ENCODE results near the gene TSPAN18.

Gene TSPAN18

GRCh38 chr11:44941259-44942021 is 214.7 kb downstream of the TSPAN18 start:
- no peaks in the 10 kb centered on the region for H3K9me2 ChIP-seq (replicated peaks; ENCODE audit: low read depth, low read length)
- H3F3A ChIP-seq (ENCODE audit: low read depth), result no peaks in the 10 kb centered on the region
- H3K9ac ChIP-seq (ENCODE audit: low read depth, low read length, poor library complexity, severe bottlenecking), result no peak overlapping the region
- H3K27me3 ChIP-seq (ENCODE audit: insufficient read depth, low read length, poor library complexity, severe bottlenecking), result no peaks in the 10 kb centered on the region
- no peak overlapping the region for H3K4me2 ChIP-seq (ENCODE audit: low read depth, low read length, poor library complexity, severe bottlenecking)
- no peaks in the 10 kb centered on the region for H3K36me3 ChIP-seq (ENCODE audit: insufficient read depth, low read length)
- H3K4me1 ChIP-seq (ENCODE audit: insufficient read depth, low read length, poor library complexity, severe bottlenecking), result peaks cover 37% of the 10 kb centered on the region
- H3K9me3 ChIP-seq (ENCODE audit: insufficient read depth, low read depth, low read length), result no peaks in the 10 kb centered on the region
- no peaks in the 10 kb centered on the region for H4K20me1 ChIP-seq (ENCODE audit: insufficient read depth, low read length, poor library complexity, severe bottlenecking)
- no peak for TF ChIP-seq CTCF (conservative IDR thresholded peaks at IDR 0.05; ENCODE audit: low read length)
- no peak for TF ChIP-seq EZH2phosphoT487 (IDR thresholded peaks at IDR 0.05; ENCODE audit: borderline replicate concordance)
- H3K4me3 ChIP-seq (ENCODE audit: low read length, poor library complexity, severe bottlenecking), result no peak overlapping the region
- H2AFZ ChIP-seq (ENCODE audit: low read length), result no peak overlapping the region
- H3K79me2 ChIP-seq (ENCODE audit: insufficient read depth, low read length), result no peaks in the 10 kb centered on the region

- Histone ChIP-seq H3K4me3 (ENCODE audit: low read length, poor library complexity, severe bottlenecking) (peak overlapping the region; percentile 39), H4K20me1 (ENCODE audit: insufficient read depth, low read length, poor library complexity, severe bottlenecking) (no peaks in the 10 kb centered on the region), H2AFZ (ENCODE audit: low read length) (0 out of 2 replicates have a peak overlapping the region, but pooled peaks have one; percentile 6), H3K36me3 (ENCODE audit: insufficient read depth, low read length) (no peaks in the 10 kb centered on the region), H3K4me2 (ENCODE audit: low read depth, low read length, poor library complexity, severe bottlenecking) (peak overlapping the region; percentile 48), H3K9ac (ENCODE audit: low read depth, low read length, poor library complexity, severe bottlenecking) (peak overlapping the region; percentile 57), H3K79me2 (ENCODE audit: insufficient read depth, low read length) (no peaks in the 10 kb centered on the region), H3K9me2 (replicated peaks; ENCODE audit: low read depth, low read length) (no peaks in the 10 kb centered on the region), H3F3A (ENCODE audit: low read depth) (no peaks in the 10 kb centered on the region), H3K27me3 (ENCODE audit: insufficient read depth, low read length, poor library complexity, severe bottlenecking) (no peaks in the 10 kb centered on the region), H3K9me3 (ENCODE audit: insufficient read depth, low read depth, low read length) (no peaks in the 10 kb centered on the region), H3K4me1 (ENCODE audit: insufficient read depth, low read length, poor library complexity, severe bottlenecking) (peaks cover 37% of the 10 kb centered on the region)
- TF ChIP-seq EZH2phosphoT487 (IDR thresholded peaks at IDR 0.05; ENCODE audit: borderline replicate concordance) (no peak), CTCF (conservative IDR thresholded peaks at IDR 0.05; ENCODE audit: low read length) (no peak)
Observed at GRCh38 chr11:44942029-44942955, 215.5 kb downstream of the TSPAN18 start.

- Histone ChIP-seq H3K9me2 (replicated peaks; ENCODE audit: low read depth, low read length) (no peaks in the 10 kb centered on the region), H3K4me2 (ENCODE audit: low read depth, low read length, poor library complexity, severe bottlenecking) (peak overlapping the region; percentile 48), H3K4me1 (ENCODE audit: insufficient read depth, low read length, poor library complexity, severe bottlenecking) (peaks cover 37% of the 10 kb centered on the region), H3K9ac (ENCODE audit: low read depth, low read length, poor library complexity, severe bottlenecking) (peak overlapping the region; percentile 60), H3K27me3 (ENCODE audit: insufficient read depth, low read length, poor library complexity, severe bottlenecking) (no peaks in the 10 kb centered on the region), H3K9me3 (ENCODE audit: insufficient read depth, low read depth, low read length) (no peaks in the 10 kb centered on the region), H3F3A (ENCODE audit: low read depth) (no peaks in the 10 kb centered on the region), H3K36me3 (ENCODE audit: insufficient read depth, low read length) (no peaks in the 10 kb centered on the region), H2AFZ (ENCODE audit: low read length) (0 out of 2 replicates have a peak overlapping the region, but pooled peaks have one; percentile 6), H3K79me2 (ENCODE audit: insufficient read depth, low read length) (no peaks in the 10 kb centered on the region), H4K20me1 (ENCODE audit: insufficient read depth, low read length, poor library complexity, severe bottlenecking) (no peaks in the 10 kb centered on the region), H3K4me3 (ENCODE audit: low read length, poor library complexity, severe bottlenecking) (peak overlapping the region; percentile 39)
- TF ChIP-seq CTCF (conservative IDR thresholded peaks at IDR 0.05; ENCODE audit: low read length) (no peak), EZH2phosphoT487 (IDR thresholded peaks at IDR 0.05; ENCODE audit: borderline replicate concordance) (no peak)
Observed at GRCh38 chr11:44943118-44943517, 216.4 kb downstream of the TSPAN18 start.
